K562 (cell line): ENCODE measurements around the gene ZFPM1. TPM values are rescaled to one million over a fixed set of nuclear protein-coding genes. Genes with fewer than 3 reads are reported as not detected.

ENCODE experiments used
- BACH1 ChIP-seq: fragments of 200-800 bp; sonication (Bioruptor generic); IDR thresholded peaks from 2 replicates; pipeline ENCODE4 v1.6.1; 2016; ENCODE audit warnings: missing genetic modification characterization, missing compliant biosample characterization
- CBX2 ChIP-seq: fragments of 200-600 bp; sonication (generic); IDR thresholded peaks from one replicate; pipeline ENCODE4 v1.6.1; 2012; ENCODE audit warnings: mild to moderate bottlenecking, low read length, inconsistent platforms; ENCODE audit not compliant: insufficient read depth, poor library complexity, severe bottlenecking
- CREM ChIP-seq: IDR thresholded peaks from 2 replicates; pipeline ENCODE4 v1.6.1; 2014; ENCODE audit warnings: antibody characterized with exemption, low read depth
- EHMT2 ChIP-seq: fragments of 450-650 bp; IDR thresholded peaks from 2 replicates; pipeline ENCODE4 v1.6.1; 2018; ENCODE audit warnings: antibody characterized with exemption
- ERF ChIP-seq: fragments of 450-650 bp; formaldehyde crosslinking; IDR thresholded peaks from 2 replicates; pipeline ENCODE4 v1.4.0; 2020; ENCODE audit warnings: mild to moderate bottlenecking, mixed read lengths
- ETV5 ChIP-seq: sonication (generic); formaldehyde crosslinking; IDR thresholded peaks from 2 replicates; pipeline ENCODE4 v1.4.0; 2020; ENCODE audit warnings: low read depth, mild to moderate bottlenecking, missing genetic modification reagents
- PATZ1 ChIP-seq: fragments of 250-450 bp; sonication (Bioruptor Pico); IDR thresholded peaks from 2 replicates; pipeline ENCODE4 v1.5.0; 2020; ENCODE audit warnings: mild to moderate bottlenecking, borderline replicate concordance
- POLR2A ChIP-seq: fragments of 450-650 bp; conservative IDR thresholded peaks from 2 replicates; pipeline ENCODE4 v1.6.1; 2016
- RBBP5 ChIP-seq: fragments of 200-600 bp; sonication (generic); IDR thresholded peaks from 2 replicates; pipeline ENCODE4 v1.6.1; 2012; ENCODE audit warnings: borderline replicate concordance, mild to moderate bottlenecking, low read length, control low read depth, inconsistent platforms; ENCODE audit not compliant: insufficient read depth, poor library complexity, severe bottlenecking
- RBFOX2 ChIP-seq: fragments of 200-400 bp; formaldehyde crosslinking; IDR thresholded peaks from 2 replicates; pipeline ENCODE4 v1.6.1; 2017; ENCODE audit warnings: low read depth, mild to moderate bottlenecking, low read length, moderate library complexity
- SRSF9 ChIP-seq: fragments of 200-400 bp; formaldehyde crosslinking; IDR thresholded peaks from 2 replicates; pipeline ENCODE4 v1.6.1; 2017; ENCODE audit warnings: low read depth, low read length, borderline replicate concordance
- ZBTB11 ChIP-seq, 3 experiments: fragments of 200-800 bp in 1 of 3; fragments of 250-450 bp in 1 of 3; fragments of 450-650 bp in 1 of 3; sonication (Bioruptor Pico) in 1 of 3; sonication (Bioruptor generic) in 1 of 3; formaldehyde crosslinking in 1 of 3; IDR thresholded peaks; 2 replicates each; pipeline versions ENCODE4 v1.6.1 to v1.8.0; 2016 to 2022; ENCODE audit warnings: mild to moderate bottlenecking in 2 of 3, missing genetic modification characterization in 2 of 3, missing compliant biosample characterization in 1 of 3, moderate library complexity in 1 of 3
- ZNF592 ChIP-seq: fragments of 450-650 bp; IDR thresholded peaks from 2 replicates; pipeline ENCODE4 v1.6.1; 2017; ENCODE audit warnings: antibody characterized with exemption, mild to moderate bottlenecking
- ZNF77 ChIP-seq: fragments of 250-450 bp; sonication (Bioruptor Pico); IDR thresholded peaks from 2 replicates; pipeline ENCODE4 v1.5.0; 2020
- polyA plus RNA-seq, 8 experiments: library from polyadenylated mRNA; depleted of rRNA in 4 of 8; stranded (reverse) in 5 of 8; unstranded in 3 of 8; fragments of >200 nt; fragmentation: Nextera tagmentation in 2 of 8; fragmentation: Illumina TruSeq in 1 of 8; extraction: Ambion mirVana in 2 of 8; extraction: Trizol in 1 of 8; gene quantifications; 2 replicates each; pipeline versions ENCODE4 v1.2.1 to v1.2.3, GENCODE V29; 2011 to 2014; ENCODE audit warnings: inconsistent platforms in 1 of 8, missing spikeins in 1 of 8
- total RNA-seq, 7 experiments: library from RNA; depleted of rRNA in 6 of 7; stranded (reverse); fragments of >200 nt in 6 of 7; fragmentation: Illumina TruSeq in 2 of 7; extraction: Trizol in 2 of 7; gene quantifications; 2 replicates each; pipeline versions ENCODE4 v1.2.1 to v1.2.3, GENCODE V29; 2011 to 2021; ENCODE audit warnings: low replicate concordance in 1 of 7
- TF ChIP-seq, protein P1 (sequence below): sonication (generic); formaldehyde crosslinking; IDR thresholded peaks from 2 replicates; pipeline ENCODE4 v1.8.0; 2022; ENCODE audit warnings: mild to moderate bottlenecking, missing genetic modification reagents

ZFPM1 gene
- total and polyA plus RNA-seq, 9 of the 15 experiments (the other 6 are each of a cell fraction or from before 2014, with no cell fraction given): 0.03 to 35.9 (median 1.4) TPM

- TF ChIP-seq ZBTB11 (CRISPR knock-in tag; IDR thresholded peaks at IDR 0.05) (peak in 1 of 3 experiments; percentile 85; a peak in 2 of 6 replicates), EHMT2 (peak; percentile 79), CBX2 (no peak), SRSF9 (no peak), ZNF592 (peak; percentile 87), ETV5 (CRISPR knock-in tag) (peak; percentile 95), POLR2A (no peak; the same call in 1 of the 2 replicates), RBFOX2 (peak; percentile 69), PATZ1 (CRISPR knock-in tag) (no peak), CREM (peak; percentile 89), ZNF77 (CRISPR knock-in tag) (no peak), ERF (CRISPR knock-in tag) (peak; percentile 97), BACH1 (no peak; the same call in 1 of the 2 replicates), RBBP5 (peak; percentile 43)
- TF ChIP-seq, protein P1, sequence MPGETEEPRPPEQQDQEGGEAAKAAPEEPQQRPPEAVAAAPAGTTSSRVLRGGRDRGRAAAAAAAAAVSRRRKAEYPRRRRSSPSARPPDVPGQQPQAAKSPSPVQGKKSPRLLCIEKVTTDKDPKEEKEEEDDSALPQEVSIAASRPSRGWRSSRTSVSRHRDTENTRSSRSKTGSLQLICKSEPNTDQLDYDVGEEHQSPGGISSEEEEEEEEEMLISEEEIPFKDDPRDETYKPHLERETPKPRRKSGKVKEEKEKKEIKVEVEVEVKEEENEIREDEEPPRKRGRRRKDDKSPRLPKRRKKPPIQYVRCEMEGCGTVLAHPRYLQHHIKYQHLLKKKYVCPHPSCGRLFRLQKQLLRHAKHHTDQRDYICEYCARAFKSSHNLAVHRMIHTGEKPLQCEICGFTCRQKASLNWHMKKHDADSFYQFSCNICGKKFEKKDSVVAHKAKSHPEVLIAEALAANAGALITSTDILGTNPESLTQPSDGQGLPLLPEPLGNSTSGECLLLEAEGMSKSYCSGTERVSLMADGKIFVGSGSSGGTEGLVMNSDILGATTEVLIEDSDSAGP (CRISPR knock-in tag): no peak
Measured at GRCh38 chr16:88491560-88492310, 38.7 kb downstream of the ZFPM1 start (continued).
